Measurements from ENCODE around the gene KCNJ1. TPM values are rescaled to one million over a fixed set of nuclear protein-coding genes. Genes with fewer than 3 reads are reported as not detected.

Gene KCNJ1
- total and polyA plus RNA-seq, 10 of the 15 experiments (the other 5 are each of a cell fraction or from before 2014, with no cell fraction given), result not detected

- DNase-seq (ENCODE audit: low read depth, low spot score), result no peak
- intact Hi-C loops (cut with micrococcal nuclease; ENCODE audit: unreplicated experiment), result no loop called here
- TF ChIP-seq EED (IDR thresholded peaks at IDR 0.05; ENCODE audit: low read depth) (no peak), EGR1 (IDR thresholded peaks at IDR 0.05; ENCODE audit: borderline replicate concordance in 1 of 2, low read depth in 2 of 2, low read length in 2 of 2) (no peak), HCFC1 (IDR thresholded peaks at IDR 0.05; ENCODE audit: low read length) (no peak), PRDM15 (CRISPR knock-in tag; IDR thresholded peaks at IDR 0.05) (no peak), GATAD2B (conservative IDR thresholded peaks at IDR 0.05; ENCODE audit: low read depth) (no peak), ZBTB40 (IDR thresholded peaks at IDR 0.05; ENCODE audit: borderline replicate concordance) (no peak), ZNF24 (IDR thresholded peaks at IDR 0.05) (no peak), SKIL (IDR thresholded peaks at IDR 0.05; ENCODE audit: low read depth, poor library complexity, severe bottlenecking) (no peak), FOXK2 (IDR thresholded peaks at IDR 0.05) (no peak), HDAC2 (IDR thresholded peaks at IDR 0.05) (no peak), ATF2 (IDR thresholded peaks at IDR 0.05; ENCODE audit: low read length) (no peak), BCL11A (IDR thresholded peaks at IDR 0.05; ENCODE audit: low read depth, low read length) (no peak)
- WGBS (ENCODE audit: insufficient coverage, insufficient replicate concordance, low lambda C conversion rate, missing lambda C conversion rate), result 55% methylated on average over 2 of the region's 2 CpGs
- SMC1A ChIA-PET (ENCODE audit: uncharacterized antibody, unreplicated experiment), result no interaction called here
- no TSS peak for BruUV-seq (replicated peaks)
- no peak overlapping the region for H3K4me2 ChIP-seq (ENCODE audit: control insufficient read depth, insufficient read depth)
- in situ Hi-C loops (cut with MboI), result no loop called here
- H3K36me3 ChIP-seq (ENCODE audit: control insufficient read depth in 2 of 2, insufficient read depth in 2 of 2, low read length in 1 of 2), result no peaks in the 10 kb centered on the region
- H3K4me1 ChIP-seq (ENCODE audit: control insufficient read depth, insufficient read depth, low read length), result peaks cover 6% of the 10 kb centered on the region
- no peak overlapping the region for H3K4me3 ChIP-seq
- RAD21 ChIA-PET (ENCODE audit: unreplicated experiment), result no interaction called here
- CTCF ChIA-PET, result no interaction called here
- no peaks in the 10 kb centered on the region for H3K9me3 ChIP-seq (replicated peaks; ENCODE audit: control insufficient read depth, insufficient read depth, low read length)
- H3K27me3 ChIP-seq (replicated peaks in 1 of 2; ENCODE audit: control insufficient read depth in 2 of 2, insufficient read depth in 2 of 2, low read length in 1 of 2), result peaks cover 0 to 7% of the 10 kb centered on the region in 2 experiments; a peak in 2 of 4 replicates
- H2AFZ ChIP-seq (ENCODE audit: control insufficient read depth, low read depth, low read length), result no peak overlapping the region
- H3K9ac ChIP-seq (ENCODE audit: control insufficient read depth, insufficient read depth, low read length), result no peak overlapping the region
- ATAC-seq, result no peak
- H3K27ac ChIP-seq (ENCODE audit: control insufficient read depth, insufficient read depth), result no peak overlapping the region
- no peaks in the 10 kb centered on the region for H3K79me2 ChIP-seq (ENCODE audit: control insufficient read depth, insufficient read depth, low read length)
- POLR2A ChIA-PET, result no interaction called here
- no peaks in the 10 kb centered on the region for H4K20me1 ChIP-seq (ENCODE audit: control insufficient read depth, insufficient read depth)
- FAIRE-seq, result no peak
These were observed 29.3 kb upstream of the KCNJ1 start for GRCh38 chr11:128896356-128896755.

Data from GM12878 (cell line).